HFF-Myc (cell line): Measurements from ENCODE around the gene CHST2.

Experiments
- DNase-seq: peaks from one replicate; pipeline ENCODE4 v3.0.0-alpha.2; 2011; ENCODE audit warnings: low read depth; ENCODE audit errors: extremely low read depth
- H3K4me3 ChIP-seq: replicated peaks from 2 replicates; pipeline ENCODE4 v1.5.1; 2011; ENCODE audit warnings: low read depth, mild to moderate bottlenecking, control low read depth, low read length
- TF ChIP-seq, protein P1 (sequence below): IDR thresholded peaks from 2 replicates; pipeline ENCODE4 v1.5.1; 2012; ENCODE audit warnings: mild to moderate bottlenecking, low read depth, low read length, control low read depth; ENCODE audit errors: missing control alignments

The CHST2 gene

DNA sequence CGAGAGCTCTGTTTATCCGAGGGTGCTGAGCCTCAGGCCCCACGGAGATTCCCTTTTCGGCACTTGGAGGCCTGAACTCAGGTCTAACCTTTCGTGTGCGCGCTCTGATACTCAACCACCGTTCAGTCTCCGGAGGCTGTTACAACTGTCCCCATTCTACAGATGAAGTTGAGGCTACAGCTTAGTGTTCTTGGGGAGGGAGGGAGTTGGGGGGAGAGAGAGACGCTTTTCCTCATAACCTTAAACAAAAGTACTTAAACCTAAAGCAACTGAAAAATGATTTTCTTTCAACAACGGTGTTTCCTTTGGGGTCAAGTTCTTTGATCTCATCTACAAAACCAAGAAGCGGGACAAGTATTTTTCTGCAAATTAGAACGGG is 952 bp upstream of the CHST2 start:
- peak overlapping the region; percentile 88 for H3K4me3 ChIP-seq
- TF ChIP-seq, protein P1, sequence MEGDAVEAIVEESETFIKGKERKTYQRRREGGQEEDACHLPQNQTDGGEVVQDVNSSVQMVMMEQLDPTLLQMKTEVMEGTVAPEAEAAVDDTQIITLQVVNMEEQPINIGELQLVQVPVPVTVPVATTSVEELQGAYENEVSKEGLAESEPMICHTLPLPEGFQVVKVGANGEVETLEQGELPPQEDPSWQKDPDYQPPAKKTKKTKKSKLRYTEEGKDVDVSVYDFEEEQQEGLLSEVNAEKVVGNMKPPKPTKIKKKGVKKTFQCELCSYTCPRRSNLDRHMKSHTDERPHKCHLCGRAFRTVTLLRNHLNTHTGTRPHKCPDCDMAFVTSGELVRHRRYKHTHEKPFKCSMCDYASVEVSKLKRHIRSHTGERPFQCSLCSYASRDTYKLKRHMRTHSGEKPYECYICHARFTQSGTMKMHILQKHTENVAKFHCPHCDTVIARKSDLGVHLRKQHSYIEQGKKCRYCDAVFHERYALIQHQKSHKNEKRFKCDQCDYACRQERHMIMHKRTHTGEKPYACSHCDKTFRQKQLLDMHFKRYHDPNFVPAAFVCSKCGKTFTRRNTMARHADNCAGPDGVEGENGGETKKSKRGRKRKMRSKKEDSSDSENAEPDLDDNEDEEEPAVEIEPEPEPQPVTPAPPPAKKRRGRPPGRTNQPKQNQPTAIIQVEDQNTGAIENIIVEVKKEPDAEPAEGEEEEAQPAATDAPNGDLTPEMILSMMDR, result no peak

DNA sequence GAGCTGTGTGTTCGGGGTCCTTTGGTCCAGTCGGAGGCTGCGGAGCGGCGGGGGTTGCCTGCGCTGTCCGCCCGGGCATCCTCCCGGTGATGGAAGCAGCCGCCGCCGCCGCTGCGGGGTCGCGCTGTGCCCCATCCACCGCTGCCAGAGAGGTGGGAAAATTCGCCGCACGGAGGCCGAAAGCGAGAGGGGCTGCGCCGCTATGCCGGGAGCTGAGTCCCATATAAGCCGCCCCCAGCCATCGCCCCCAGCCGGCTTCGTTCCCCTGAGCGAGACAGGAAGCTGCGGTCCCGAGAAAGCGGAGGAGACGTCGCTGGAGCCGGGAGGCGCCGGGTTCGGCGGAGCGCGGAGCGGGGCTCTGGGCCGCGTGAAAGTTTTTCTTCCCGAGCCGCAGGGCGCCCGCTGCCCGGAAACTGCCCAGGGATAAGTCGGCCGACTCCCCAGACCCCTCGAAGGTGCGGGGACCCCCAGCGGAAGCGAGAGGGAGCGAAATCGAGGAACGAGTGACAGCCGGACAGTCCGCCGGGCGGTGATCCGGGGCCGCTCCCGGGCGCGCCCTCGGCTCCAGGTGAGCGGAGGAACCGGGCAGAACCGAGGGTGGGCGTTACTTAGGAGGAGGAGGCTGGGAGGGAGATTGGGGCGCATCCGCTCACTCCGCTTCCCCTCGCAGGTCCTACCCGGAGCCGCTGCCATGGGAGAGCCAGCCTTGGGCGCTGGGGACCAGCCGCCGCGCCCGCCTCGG is 574 bp downstream of the CHST2 start:
- TF ChIP-seq, protein P1, result no peak
- peak overlapping the region; percentile 88 for H3K4me3 ChIP-seq
- DNase-seq, result no peak

More for the DNA sequence above, 952 bp upstream of the CHST2 start:
- no peak for DNase-seq

DNA sequence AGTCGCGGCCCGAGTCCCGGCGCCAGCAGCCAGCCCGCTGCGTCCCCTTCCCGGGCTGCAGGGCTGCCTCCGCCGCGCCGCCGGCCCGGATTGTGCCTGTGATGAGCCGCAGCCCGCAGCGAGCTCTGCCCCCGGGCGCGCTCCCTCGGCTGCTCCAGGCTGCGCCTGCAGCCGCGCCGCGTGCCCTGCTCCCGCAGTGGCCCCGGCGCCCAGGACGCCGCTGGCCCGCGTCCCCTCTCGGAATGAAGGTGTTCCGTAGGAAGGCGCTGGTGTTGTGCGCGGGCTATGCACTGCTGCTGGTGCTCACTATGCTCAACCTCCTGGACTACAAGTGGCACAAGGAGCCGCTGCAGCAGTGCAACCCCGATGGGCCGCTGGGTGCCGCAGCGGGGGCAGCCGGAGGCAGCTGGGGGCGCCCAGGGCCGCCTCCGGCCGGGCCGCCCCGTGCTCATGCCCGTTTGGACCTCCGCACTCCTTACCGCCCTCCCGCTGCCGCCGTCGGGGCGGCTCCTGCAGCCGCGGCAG is 1.2 kb downstream of the CHST2 start:
- DNase-seq, result no peak
- TF ChIP-seq, protein P1, result no peak
- H3K4me3 ChIP-seq, result peak overlapping the region; percentile 88

DNA sequence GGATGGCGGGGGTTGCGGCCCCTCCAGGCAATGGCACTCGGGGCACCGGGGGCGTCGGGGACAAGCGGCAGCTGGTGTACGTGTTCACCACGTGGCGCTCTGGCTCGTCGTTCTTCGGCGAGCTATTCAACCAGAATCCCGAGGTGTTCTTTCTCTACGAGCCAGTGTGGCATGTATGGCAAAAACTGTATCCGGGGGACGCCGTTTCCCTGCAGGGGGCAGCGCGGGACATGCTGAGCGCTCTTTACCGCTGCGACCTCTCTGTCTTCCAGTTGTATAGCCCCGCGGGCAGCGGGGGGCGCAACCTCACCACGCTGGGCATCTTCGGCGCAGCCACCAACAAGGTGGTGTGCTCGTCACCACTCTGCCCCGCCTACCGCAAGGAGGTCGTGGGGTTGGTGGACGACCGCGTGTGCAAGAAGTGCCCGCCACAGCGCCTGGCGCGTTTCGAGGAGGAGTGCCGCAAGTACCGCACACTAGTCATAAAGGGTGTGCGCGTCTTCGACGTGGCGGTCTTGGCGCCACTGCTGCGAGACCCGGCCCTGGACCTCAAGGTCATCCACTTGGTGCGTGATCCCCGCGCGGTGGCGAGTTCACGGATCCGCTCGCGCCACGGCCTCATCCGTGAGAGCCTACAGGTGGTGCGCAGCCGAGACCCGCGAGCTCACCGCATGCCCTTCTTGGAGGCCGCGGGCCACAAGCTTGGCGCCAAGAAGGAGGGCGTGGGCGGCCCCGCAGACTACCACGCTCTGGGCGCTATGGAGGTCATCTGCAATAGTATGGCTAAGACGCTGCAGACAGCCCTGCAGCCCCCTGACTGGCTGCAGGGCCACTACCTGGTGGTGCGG is 1.9 kb downstream of the CHST2 start:
- TF ChIP-seq, protein P1, result peak; percentile 73
- peak overlapping the region; percentile 88 for H3K4me3 ChIP-seq
- no peak for DNase-seq

DNA sequence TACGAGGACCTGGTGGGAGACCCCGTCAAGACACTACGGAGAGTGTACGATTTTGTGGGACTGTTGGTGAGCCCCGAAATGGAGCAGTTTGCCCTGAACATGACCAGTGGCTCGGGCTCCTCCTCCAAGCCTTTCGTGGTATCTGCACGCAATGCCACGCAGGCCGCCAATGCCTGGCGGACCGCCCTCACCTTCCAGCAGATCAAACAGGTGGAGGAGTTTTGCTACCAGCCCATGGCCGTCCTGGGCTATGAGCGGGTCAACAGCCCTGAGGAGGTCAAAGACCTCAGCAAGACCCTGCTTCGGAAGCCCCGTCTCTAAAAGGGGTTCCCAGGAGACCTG is 2.5 kb downstream of the CHST2 start:
- TF ChIP-seq, protein P1, result no peak
- H3K4me3 ChIP-seq, result peak overlapping the region; percentile 88
- DNase-seq, result no peak

DNA sequence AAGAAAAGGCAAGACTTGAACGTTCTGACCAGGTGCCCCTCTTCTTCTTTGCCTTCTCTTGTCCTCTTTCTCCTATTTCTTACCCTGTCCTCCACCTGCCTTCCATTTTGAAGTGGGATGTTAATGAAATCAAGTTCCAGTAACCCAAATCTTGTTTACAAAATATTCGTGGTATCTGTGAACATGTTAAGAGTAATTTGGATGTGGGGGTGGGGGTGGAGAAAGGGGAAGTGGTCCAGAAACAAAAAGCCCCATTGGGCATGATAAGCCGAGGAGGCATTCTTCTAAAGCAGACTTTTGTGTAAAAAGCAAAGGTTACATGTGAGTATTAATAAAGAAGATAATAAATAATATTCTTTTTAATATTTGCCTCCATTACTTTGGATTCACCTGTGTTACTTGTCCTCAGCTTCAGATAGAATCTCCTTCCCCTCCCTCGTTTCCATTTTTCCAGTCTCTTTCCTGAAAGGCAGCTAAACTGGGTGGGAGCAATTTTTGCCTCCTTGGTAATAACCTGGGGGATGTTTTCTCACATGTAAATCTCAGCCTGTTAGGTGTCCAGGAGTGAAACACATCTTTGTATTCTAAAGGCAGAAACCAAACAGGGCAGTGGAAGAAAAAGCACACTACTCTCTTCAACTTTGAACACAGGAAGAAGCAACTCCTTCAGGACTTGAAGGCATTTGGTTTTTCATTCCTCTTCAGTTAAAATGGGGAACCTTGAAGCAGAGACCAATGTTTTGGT is 3.2 kb downstream of the CHST2 start:
- TF ChIP-seq, protein P1, result no peak
- DNase-seq, result no peak
- H3K4me3 ChIP-seq, result 0 out of 2 replicates have a peak overlapping the region, but pooled peaks have one; percentile 14
